Measurements from ENCODE around the gene ENTHD1.

Gene ENTHD1

DNA sequence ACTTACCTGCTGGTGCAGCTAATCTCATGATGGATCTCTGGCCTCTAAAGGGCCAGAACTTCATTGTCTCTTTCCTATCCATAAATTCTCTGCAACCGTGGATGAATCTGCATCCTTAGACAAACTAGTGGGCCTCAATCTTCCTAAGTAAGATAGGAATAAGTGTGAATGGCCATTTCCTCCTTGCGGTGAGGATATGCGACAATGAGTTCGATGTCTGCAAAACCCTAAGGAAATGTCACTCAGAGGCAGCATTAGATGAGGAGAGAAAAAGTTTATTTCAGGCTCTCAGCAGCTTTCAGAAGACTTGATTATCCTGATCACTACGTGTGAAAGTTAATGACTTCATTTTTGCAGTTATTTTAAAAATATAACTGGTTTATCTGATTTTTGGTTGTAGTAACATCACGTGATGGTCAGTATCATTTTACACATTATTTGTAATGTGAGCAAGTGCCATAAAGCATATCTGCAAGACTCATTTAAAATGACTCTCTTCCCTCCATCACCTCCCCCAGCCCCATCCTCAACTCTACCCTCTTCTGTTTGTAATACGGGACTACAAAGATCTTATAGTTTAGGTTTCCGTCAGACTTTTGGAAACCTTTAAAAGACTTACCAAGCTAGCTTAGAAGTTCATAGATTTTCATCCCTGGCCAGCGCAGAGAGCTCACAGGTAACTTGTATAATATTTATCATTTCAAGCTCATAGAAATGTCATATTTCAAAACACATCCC is 17.5 kb upstream of the ENTHD1 start:
- POLR2A ChIA-PET, result no interaction called here
- DNase-seq (ENCODE audit: extremely low spot score), result no peak
- no peak for TF ChIP-seq SUZ12 (IDR thresholded peaks at IDR 0.05)
- TF ChIP-seq NFRKB (IDR thresholded peaks at IDR 0.05), result no peak
- no peak for TF ChIP-seq HDGF (IDR thresholded peaks at IDR 0.05; ENCODE audit: borderline replicate concordance)
- TF ChIP-seq, protein P1, sequence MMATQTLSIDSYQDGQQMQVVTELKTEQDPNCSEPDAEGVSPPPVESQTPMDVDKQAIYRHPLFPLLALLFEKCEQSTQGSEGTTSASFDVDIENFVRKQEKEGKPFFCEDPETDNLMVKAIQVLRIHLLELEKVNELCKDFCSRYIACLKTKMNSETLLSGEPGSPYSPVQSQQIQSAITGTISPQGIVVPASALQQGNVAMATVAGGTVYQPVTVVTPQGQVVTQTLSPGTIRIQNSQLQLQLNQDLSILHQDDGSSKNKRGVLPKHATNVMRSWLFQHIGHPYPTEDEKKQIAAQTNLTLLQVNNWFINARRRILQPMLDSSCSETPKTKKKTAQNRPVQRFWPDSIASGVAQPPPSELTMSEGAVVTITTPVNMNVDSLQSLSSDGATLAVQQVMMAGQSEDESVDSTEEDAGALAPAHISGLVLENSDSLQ (IDR thresholded peaks at IDR 0.05), result no peak
- CTCF ChIA-PET, result no interaction called here

- no peak for TF ChIP-seq L3MBTL2 (conservative IDR thresholded peaks at IDR 0.05)
- TF ChIP-seq SP1 (IDR thresholded peaks at IDR 0.05), result no peak
- no peak for TF ChIP-seq ELF4 (IDR thresholded peaks at IDR 0.05)
- TF ChIP-seq FOXM1 (IDR thresholded peaks at IDR 0.05; ENCODE audit: borderline replicate concordance), result no peak
- no peak for TF ChIP-seq CTBP1 (IDR thresholded peaks at IDR 0.05; ENCODE audit: borderline replicate concordance)
- no peak for TF ChIP-seq ZNF384 (IDR thresholded peaks at IDR 0.05)
- no peak for TF ChIP-seq LEF1 (IDR thresholded peaks at IDR 0.05; ENCODE audit: borderline replicate concordance)
- TF ChIP-seq FOXA1 (IDR thresholded peaks at IDR 0.05), result no peak
- POLR2A ChIA-PET, result no interaction called here
- DNase-seq (ENCODE audit: extremely low spot score), result no peak
- CTCF ChIA-PET, result no interaction called here
These were observed 15.2 kb upstream of the ENTHD1 start for GRCh38 chr22:39908737-39909136.

- ChIA-PET CTCF (no interaction called here), POLR2A (no interaction called here)
- DNase-seq (ENCODE audit: extremely low spot score), result no peak
- TF ChIP-seq FOXK2 (IDR thresholded peaks at IDR 0.05), result no peak
These were observed 14.6 kb upstream of the ENTHD1 start for GRCh38 chr22:39908136-39908535.

DNA sequence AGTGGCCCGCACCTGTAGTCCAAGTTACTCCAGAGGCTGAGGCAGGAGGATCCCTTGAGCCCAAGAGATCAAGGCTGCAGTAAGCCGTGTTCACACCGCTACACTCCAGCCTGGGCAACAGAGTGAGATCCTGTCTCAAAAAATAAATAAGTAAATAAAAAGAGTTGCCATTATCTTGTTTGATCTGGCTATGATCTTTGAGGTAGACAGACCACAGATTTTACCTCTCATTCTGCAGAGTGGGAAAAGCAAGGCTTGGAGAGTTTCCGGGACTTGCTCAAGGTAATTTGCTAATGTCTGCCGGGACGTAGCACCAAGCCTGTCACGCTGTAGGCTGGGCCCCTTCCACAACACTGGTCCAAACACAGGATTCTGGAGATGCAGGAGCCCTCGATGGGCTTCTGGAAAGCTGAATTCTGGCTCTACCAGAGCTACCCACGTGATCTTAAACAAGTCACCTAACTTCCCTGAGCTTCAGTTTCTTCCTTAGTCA is 14.1 kb upstream of the ENTHD1 start:
- ChIA-PET CTCF (no interaction called here), POLR2A (no interaction called here)
- no peak for DNase-seq (ENCODE audit: extremely low spot score)
- TF ChIP-seq HDGF (IDR thresholded peaks at IDR 0.05; ENCODE audit: borderline replicate concordance) (no peak), FOXK2 (IDR thresholded peaks at IDR 0.05) (no peak), ARNT (IDR thresholded peaks at IDR 0.05) (no peak), L3MBTL2 (conservative IDR thresholded peaks at IDR 0.05) (no peak), TARDBP (IDR thresholded peaks at IDR 0.05) (no peak), CTBP1 (IDR thresholded peaks at IDR 0.05; ENCODE audit: borderline replicate concordance) (no peak), SP1 (IDR thresholded peaks at IDR 0.05) (no peak), NFRKB (IDR thresholded peaks at IDR 0.05) (no peak), FOXM1 (IDR thresholded peaks at IDR 0.05; ENCODE audit: borderline replicate concordance) (no peak)

DNA sequence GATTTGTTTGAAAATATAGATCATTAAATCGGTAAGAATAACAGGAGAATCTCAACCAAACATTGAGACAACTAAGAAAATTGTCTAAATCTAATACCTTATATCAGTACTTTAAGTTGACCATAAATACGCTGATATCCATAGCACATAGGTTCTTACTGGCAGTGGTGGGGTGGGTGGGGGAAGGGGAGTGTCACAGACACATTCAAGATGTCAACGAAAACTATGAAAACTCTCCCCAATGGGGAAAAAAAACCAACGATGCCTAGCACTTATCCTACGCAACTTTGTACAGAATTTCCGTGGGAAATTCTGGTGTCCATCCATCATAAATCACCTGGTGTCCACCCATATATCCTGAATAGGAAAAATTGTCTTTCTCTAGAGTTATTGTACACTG is 13.5 kb upstream of the ENTHD1 start:
- no peak for TF ChIP-seq FOXA1 (IDR thresholded peaks at IDR 0.05)
- no peak for TF ChIP-seq CTBP1 (IDR thresholded peaks at IDR 0.05; ENCODE audit: borderline replicate concordance)
- no peak for TF ChIP-seq LEF1 (IDR thresholded peaks at IDR 0.05; ENCODE audit: borderline replicate concordance)
- TF ChIP-seq ELF4 (IDR thresholded peaks at IDR 0.05), result no peak
- TF ChIP-seq L3MBTL2 (conservative IDR thresholded peaks at IDR 0.05), result no peak
- TF ChIP-seq, protein P1 (IDR thresholded peaks at IDR 0.05), result no peak
- no peak for TF ChIP-seq BHLHE40 (IDR thresholded peaks at IDR 0.05; ENCODE audit: borderline replicate concordance)
- no peak for TF ChIP-seq HDGF (IDR thresholded peaks at IDR 0.05; ENCODE audit: borderline replicate concordance)
- no peak for TF ChIP-seq FOXK2 (IDR thresholded peaks at IDR 0.05)
- no peak for TF ChIP-seq TARDBP (IDR thresholded peaks at IDR 0.05)
- no peak for TF ChIP-seq SP1 (IDR thresholded peaks at IDR 0.05)
- TF ChIP-seq SUZ12 (IDR thresholded peaks at IDR 0.05), result no peak
- TF ChIP-seq ZNF384 (IDR thresholded peaks at IDR 0.05), result no peak
- TF ChIP-seq NFRKB (IDR thresholded peaks at IDR 0.05), result no peak
- POLR2A ChIA-PET, result no interaction called here
- DNase-seq (ENCODE audit: extremely low spot score), result no peak
- CTCF ChIA-PET, result no interaction called here

- no peak for DNase-seq (ENCODE audit: extremely low spot score)
- POLR2A ChIA-PET, result no interaction called here
- CTCF ChIA-PET, result no interaction called here
- no peak for TF ChIP-seq BHLHE40 (IDR thresholded peaks at IDR 0.05; ENCODE audit: borderline replicate concordance)
- no peak for TF ChIP-seq ELF4 (IDR thresholded peaks at IDR 0.05)
- no peak for TF ChIP-seq SUZ12 (IDR thresholded peaks at IDR 0.05)
- TF ChIP-seq HDGF (IDR thresholded peaks at IDR 0.05; ENCODE audit: borderline replicate concordance), result no peak
- TF ChIP-seq FOXM1 (IDR thresholded peaks at IDR 0.05; ENCODE audit: borderline replicate concordance), result no peak
- TF ChIP-seq LEF1 (IDR thresholded peaks at IDR 0.05; ENCODE audit: borderline replicate concordance), result no peak
- TF ChIP-seq FOXK2 (IDR thresholded peaks at IDR 0.05), result no peak
These were observed 12.6 kb upstream of the ENTHD1 start for GRCh38 chr22:39906207-39906606.

DNA sequence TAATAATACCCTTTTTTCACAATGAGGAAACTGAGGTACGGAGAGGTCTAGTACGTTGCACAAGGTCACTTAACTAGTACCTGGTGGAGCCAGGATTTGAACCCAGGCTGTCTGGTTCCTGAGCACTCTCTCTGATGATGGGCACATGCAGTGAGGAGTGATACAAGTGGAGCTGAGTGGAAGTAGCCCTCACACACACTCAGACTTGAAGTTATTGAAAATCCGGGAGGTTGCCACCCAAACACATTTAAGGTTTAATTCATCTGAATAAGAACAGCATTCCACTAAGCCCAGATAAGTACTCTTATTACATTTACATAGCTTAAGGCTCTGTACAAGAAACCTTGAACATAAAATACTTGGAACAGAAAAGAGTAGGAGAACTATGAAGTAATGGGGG is 12.1 kb upstream of the ENTHD1 start:
- no peak for TF ChIP-seq FOXM1 (IDR thresholded peaks at IDR 0.05; ENCODE audit: borderline replicate concordance)
- TF ChIP-seq, protein P1 (IDR thresholded peaks at IDR 0.05), result no peak
- no peak for TF ChIP-seq L3MBTL2 (conservative IDR thresholded peaks at IDR 0.05)
- no peak for TF ChIP-seq ZNF384 (IDR thresholded peaks at IDR 0.05)
- TF ChIP-seq HDGF (IDR thresholded peaks at IDR 0.05; ENCODE audit: borderline replicate concordance), result no peak
- no peak for TF ChIP-seq SP1 (IDR thresholded peaks at IDR 0.05)

More for the DNA sequence above, 12.1 kb upstream of the ENTHD1 start:
- POLR2A ChIA-PET, result no interaction called here
- CTCF ChIA-PET, result no interaction called here
- DNase-seq (ENCODE audit: extremely low spot score), result no peak

All from HEK293T (cell line).